Stimulated activated CD8-positive, alpha-beta memory T cell treated with anti-CD3 and anti-CD28 coated beads, Interleukin-7, amount 100 ng/mL, for 4 hours (primary cell): ENCODE measurements around the gene PXT1.
A peak's percentile ranks its signal among the peaks of the same experiment; 100 is the strongest.
"Not testable (repeated sequence)": the region's sequence is repeated elsewhere in the genome, so short reads cannot be mapped to it uniquely, and the experiment has no call there.

ENCODE experiments used
- DNase-seq, 2 donors: peaks; one replicate each; pipeline ENCODE4 v3.0.0-alpha.2; 2020; ENCODE audit warnings: low read depth in 2 of 2

The PXT1 gene

DNA sequence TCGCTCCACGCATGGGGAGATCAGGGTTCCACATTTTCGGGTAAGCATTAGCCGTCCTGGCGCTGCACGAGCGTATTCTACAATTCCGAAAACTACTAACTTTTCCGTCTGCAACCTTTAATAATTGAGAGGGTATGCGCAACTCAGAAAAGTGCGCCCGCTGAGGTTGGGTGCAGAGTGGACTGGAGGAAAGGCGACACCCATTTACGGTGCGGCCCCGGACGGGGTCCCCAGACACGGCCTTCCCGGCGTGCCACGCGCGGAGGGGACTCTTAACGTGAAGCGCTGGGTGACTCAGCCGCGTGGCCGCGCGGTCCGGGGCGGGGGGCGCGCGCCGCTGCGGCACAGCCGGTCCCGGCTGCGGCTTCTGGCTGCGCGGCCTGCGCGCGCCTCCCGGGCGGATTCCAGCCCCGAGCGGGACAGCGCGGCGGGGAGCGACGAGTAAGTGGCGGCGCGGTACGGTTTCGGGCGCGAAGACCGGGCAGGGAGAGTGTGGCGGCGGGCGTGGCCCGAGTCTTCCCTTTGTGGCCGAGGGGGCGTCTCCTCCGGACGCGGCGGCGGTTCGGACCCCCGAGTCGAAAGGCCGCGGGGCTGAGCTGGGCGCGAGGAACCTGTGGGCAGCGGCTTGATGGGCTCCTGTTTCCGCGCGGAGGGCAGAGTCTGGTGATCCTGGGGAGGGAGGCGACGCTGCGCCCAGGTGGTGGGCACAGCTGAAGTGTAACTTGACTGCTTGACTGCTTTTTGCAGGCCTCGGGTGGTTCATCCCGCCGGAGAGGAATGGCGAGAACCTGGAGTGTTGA lies at the start of gene PXT1, which contains the start of gene KCTD20:
Gene PXT1 (minus strand): TSS at position 184 of the 800 bp plus-strand sequence. CDS start 16,772 bp downstream, outside the sequence.
Gene KCTD20 (plus strand): TSS at position 330 of the 800 bp plus-strand sequence. CDS start 27,098 bp downstream, outside the sequence.
- DNase-seq = peak; percentile 66 to 85

DNA sequence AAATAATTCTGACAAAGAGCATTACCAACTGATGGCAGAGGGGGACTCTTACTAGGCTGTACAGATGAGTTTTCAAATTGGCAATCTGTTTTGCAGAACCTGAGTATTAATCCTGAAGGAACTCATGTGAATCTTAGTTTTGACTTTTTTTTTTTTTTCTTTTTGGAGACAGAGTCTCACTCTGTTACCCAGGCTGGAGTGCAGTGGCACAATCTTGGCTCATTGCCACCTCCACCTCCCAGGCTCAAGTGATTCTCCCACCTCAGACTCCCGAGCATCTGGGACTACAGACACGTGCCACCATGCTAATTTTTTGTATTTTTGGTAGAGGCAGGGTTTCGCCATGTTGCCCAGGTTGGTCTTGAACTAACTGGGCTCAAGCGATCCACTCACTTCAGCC lies 49.4 kb upstream of the PXT1 start:
- no peak for DNase-seq

DNA sequence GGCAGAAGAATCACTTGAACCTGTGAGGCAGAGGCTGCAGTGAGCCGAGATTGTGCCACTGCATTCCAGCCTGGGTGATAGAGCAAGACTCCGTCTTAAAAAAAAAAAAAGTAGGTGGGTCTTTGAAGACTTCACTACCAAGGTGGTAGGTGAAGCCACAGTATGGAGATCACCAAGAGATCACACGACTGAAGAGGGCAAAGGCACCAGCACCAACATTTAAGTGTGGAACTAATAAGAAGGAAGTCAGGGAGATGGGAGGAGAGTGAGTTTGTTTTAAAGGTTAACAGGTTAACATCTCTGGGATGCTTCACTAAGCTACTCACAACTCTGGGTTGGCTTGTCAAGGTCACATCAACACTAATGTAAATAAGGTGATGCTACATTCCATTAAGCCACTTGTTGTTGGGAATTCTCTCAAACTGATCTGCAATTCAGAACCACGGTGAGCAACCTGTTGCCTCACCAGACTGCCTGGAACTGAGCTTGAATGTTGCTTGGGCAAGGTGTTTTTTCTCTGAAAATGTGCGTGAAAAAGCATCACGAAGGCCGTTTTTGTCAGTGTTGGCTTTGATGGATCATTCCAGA lies 48.8 kb upstream of the PXT1 start:
- no peak for DNase-seq

DNA sequence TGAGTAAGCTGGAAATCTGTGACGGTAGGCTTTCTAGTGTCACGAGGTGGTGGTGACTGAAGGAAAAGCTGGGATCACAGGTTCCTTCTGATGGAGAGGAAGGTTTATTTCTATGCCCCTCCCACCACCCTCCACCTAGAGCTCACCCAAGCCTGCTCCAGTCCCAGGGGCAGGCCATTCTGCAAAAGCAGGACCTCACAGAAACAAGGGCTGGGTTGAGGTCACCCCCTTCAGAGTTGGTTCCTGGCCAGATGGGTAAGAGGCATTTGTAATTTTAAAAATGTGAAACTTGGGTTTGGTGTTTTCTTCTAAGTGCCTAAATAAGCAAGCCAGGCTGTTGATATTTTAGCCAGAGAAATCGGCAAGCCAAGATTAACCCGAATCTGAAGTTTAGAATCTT lies 46.8 kb upstream of the PXT1 start:
- no peak for DNase-seq

DNA sequence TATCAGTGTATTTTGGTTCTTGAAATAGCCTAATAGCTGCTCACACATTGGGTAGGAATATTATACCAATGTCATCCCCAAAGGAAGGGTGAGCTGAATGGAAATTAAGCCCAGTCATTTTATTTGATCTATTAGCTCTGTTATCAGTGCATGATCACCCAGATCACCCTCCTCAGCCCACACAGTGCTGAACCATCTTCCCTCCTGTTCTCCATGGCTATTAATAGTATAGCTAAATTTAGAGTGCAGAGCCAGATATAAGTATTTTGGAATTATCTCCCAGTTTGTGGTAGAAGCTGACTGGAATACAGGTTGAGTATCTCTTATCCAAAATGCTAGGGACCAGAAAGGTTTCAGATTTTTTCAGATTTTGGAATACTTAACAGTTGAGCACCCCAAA lies 45.6 kb upstream of the PXT1 start:
- no peak for DNase-seq

DNA sequence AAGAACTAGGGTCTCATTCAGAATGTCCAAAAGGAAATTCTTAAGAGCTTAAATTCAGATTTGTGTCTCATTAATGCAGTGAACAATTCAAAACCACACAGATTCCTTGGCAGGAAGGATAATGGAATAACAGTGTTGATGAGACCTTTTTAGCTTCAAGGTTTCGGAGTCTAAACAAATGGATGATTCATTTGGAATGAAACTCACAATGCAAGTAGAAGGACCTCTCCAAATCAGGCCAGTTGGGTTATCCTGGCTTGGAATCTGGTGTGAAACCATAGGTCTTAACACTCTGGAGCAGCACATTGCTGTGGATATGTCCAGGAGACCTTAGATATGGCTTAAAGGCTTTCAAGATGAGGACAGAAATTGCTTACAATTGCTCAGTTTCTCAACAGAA lies 45.0 kb upstream of the PXT1 start:
- DNase-seq = no peak

GRCh38 chr6:36484736-36485135 lies 42.1 kb upstream of the PXT1 start:
- no peak for DNase-seq

GRCh38 chr6:36483326-36483725 lies 40.7 kb upstream of the PXT1 start:
- not testable (repeated sequence) for DNase-seq

DNA sequence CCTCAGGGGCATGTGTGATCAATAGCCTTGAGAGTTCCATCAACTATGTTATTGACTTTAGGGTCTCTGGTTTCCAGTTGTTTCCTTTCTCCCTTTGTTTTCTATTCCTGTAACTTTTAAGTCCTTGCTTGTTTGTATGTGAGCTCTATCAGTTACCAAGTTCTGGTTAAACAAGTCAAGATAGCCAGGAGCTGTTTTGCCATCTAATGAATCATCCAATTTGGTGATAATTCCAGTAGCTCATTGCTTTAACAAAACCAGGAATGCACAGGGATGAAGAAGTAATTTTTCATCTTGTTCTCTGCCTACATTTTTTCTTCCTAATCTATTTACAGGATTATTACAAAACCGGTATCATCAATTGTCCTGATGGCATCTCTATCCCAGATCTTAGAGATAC lies 36.6 kb upstream of the PXT1 start:
- DNase-seq = no peak

GRCh38 chr6:36478051-36478526 lies 35.4 kb upstream of the PXT1 start:
- no peak for DNase-seq

DNA sequence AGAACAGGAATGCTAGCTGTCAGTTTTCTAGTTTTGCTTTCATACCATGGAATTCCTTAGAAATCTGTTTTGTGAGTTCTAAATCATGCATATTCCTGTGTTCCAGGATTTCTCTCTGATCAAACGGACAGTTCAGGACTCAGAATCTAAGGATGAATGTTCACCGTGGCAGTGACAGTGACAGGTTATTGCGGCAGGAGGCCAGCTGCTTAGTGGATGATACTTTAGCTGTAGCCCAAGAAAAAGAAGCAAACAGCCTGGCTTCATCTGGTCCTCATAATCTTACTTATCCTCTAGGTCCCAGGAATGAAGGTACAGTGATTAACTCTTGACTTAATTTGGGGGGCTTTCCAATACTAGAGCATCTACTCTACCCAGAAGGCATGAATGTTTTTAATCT lies 27.3 kb upstream of the PXT1 start:
- no peak for DNase-seq

- no peak for DNase-seq
These were observed 26.6 kb upstream of the PXT1 start for GRCh38 chr6:36469148-36469661.

DNA sequence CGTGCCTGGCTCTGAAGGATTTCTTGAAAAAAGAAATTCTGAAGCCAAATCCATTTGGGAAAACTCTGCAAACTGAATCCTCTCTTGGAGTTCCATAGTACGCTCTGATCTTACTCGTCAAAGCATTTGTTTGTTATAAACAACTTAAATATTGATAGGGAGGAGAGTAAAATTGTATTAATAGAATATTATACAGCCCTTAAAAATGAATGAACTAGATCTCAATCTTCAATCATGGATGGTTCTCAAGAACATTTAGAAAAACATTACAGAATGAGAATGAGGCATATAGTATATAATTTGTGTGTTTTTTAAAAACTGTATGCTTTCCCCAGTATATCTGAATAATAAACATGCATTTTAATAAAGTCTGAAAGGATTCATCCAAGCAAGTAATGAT lies 25.0 kb upstream of the PXT1 start:
- DNase-seq = no peak

GRCh38 chr6:36464233-36464632 lies 21.6 kb upstream of the PXT1 start:
- DNase-seq = no peak

GRCh38 chr6:36463676-36464075 lies 21.0 kb upstream of the PXT1 start:
- DNase-seq = no peak

- no peak for DNase-seq
These were observed 19.0 kb upstream of the PXT1 start for GRCh38 chr6:36461646-36462045.

GRCh38 chr6:36460916-36461315 lies 18.3 kb upstream of the PXT1 start:
- no peak for DNase-seq

DNA sequence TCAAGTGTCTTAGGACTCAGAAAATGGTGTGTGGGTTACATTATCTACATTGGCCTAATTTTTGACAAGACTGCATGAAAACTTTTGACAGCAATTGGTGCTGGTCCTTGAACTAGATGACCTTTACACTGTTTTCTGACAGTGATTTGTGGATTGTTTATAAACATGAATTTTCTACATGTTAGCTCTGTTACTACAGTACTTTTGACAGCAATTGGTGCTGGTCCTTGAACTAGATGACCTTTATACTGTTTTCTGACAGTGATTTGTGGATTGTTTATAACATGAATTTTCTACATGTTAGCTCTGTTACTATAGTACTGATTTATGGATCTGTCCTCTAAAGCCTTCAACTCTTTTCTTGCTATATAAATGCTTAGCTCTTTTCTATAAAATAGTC lies 16.8 kb upstream of the PXT1 start:
- no peak for DNase-seq

DNA sequence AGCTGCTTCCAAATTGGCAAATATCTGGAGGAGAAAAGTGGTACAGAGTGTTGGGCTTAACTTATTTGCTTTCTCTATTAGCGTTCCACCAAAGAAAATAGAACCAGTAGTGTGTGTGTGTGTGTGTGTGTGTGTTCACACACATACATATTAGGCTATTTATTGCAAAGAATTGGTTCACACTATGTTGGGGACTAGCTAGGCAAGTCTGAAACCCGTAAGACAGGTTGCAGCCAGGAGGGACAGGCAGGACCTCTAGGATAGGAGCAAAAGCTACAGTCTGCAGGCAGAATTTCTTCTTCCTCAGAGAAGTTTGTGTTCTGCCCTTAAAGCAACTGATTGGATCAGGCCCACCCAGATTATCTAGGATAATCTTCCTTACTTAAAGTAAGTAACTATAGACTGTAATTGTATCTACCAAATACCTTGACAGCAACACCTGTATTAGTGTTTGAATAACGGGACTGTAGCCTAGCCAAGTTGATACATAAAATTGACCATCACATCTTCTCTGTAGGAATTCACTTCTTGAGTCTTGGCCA lies 12.9 kb upstream of the PXT1 start:
- DNase-seq = no peak

DNA sequence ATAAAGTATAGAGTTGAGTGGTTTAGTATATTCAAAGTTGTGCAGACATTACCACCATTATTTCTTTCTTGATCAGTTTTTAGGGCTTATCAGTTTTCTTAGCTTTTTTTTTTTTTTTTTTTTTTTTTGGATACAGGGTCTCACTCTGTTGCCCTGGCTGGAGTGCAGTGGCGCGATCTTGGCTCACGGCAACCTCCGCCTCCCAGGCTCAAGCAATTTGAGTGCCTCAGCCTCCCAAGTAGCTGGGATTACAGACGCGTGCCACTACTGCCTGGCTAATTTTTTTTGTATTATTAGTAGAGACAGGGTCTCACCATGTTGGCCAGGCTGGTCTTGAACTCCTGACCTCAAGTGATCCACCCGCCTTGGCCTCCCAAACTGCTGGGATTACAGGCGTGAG lies 10.2 kb upstream of the PXT1 start:
- DNase-seq = not testable (repeated sequence)

GRCh38 chr6:36449173-36449572 lies 6.5 kb upstream of the PXT1 start:
- DNase-seq = not testable (repeated sequence)

GRCh38 chr6:36445621-36446020 lies 3.0 kb upstream of the PXT1 start:
- DNase-seq = no peak

DNA sequence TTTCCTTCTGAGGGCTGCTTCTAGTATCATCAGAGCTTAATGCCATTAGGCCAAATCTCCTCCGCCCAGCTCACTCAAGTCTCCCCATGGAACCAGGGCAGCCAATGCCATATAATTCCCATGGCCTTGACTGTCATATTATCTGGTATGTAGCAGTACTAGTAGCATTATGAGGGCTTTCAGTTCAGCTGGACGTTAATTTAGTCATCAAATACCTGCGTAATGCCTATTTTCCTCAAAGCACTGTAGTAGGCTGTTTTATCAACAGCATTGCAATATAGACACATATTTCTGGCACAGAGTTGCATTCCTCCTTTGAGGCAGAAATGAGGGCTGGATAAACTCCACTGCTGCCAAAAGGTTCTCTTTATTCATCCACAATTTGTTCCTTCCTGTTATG lies 1.8 kb upstream of the PXT1 start:
- DNase-seq = no peak
